AG09319 (cell line): ENCODE measurements around the gene POM121L2.
A peak's percentile ranks its signal among the peaks of the same experiment; 100 is the strongest.

ENCODE experiments used
- DNase-seq: peaks from one replicate; pipeline ENCODE4 v3.0.0-alpha.2; 2010; ENCODE audit warnings: low read depth; ENCODE audit errors: extremely low read depth
- TF ChIP-seq, protein P1 (sequence below): IDR thresholded peaks from 2 replicates; pipeline ENCODE4 v1.5.1; 2011; ENCODE audit warnings: low read depth, mild to moderate bottlenecking, inconsistent platforms, low read length, moderate library complexity

The POM121L2 gene

DNA sequence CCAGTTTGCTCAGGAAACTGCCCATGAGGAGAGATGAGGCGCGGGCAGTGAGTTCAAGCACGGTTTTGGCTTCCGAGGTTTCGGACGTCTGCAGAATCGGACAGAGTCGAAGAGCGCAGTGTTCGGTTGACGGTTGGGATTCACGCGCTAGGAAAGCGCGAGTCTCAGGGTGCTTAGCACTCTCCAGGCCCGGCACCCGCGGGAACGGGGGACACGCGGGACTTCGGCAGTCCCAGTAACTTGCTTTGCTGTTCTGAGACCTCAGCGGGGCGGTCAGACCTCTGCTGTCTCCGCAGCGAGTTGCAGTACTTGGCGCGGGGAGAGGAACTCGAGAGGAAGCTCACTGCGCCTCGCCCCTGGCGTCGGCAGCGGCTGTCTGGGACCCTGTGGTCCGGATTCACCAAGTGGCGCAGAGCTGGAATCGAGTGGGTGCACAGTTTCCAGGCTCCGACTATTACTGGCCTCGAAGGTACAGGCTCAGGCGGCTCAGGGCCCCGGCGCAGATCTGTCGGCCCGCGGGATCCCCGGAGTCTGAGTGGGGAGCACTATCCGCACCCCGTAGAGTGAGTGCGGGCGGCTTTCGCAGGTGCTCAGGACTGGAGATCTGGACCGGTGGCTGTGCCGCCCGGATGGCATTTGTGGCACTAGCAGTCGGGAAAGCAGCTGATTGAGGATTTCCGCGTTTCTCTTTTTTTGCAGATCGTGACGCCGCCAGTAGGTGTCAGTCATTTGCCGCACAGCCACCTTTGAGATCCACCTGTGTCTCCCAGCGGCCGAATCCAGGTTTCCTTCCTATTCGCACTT, at the start of gene POM121L2:
POM121L2 (minus strand) TSS at position 128 of the 804 bp plus-strand sequence; CDS start at position 25, 103 bp downstream.
- DNase-seq, result no peak
- TF ChIP-seq, protein P1, sequence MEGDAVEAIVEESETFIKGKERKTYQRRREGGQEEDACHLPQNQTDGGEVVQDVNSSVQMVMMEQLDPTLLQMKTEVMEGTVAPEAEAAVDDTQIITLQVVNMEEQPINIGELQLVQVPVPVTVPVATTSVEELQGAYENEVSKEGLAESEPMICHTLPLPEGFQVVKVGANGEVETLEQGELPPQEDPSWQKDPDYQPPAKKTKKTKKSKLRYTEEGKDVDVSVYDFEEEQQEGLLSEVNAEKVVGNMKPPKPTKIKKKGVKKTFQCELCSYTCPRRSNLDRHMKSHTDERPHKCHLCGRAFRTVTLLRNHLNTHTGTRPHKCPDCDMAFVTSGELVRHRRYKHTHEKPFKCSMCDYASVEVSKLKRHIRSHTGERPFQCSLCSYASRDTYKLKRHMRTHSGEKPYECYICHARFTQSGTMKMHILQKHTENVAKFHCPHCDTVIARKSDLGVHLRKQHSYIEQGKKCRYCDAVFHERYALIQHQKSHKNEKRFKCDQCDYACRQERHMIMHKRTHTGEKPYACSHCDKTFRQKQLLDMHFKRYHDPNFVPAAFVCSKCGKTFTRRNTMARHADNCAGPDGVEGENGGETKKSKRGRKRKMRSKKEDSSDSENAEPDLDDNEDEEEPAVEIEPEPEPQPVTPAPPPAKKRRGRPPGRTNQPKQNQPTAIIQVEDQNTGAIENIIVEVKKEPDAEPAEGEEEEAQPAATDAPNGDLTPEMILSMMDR, result peak; percentile 56

DNA sequence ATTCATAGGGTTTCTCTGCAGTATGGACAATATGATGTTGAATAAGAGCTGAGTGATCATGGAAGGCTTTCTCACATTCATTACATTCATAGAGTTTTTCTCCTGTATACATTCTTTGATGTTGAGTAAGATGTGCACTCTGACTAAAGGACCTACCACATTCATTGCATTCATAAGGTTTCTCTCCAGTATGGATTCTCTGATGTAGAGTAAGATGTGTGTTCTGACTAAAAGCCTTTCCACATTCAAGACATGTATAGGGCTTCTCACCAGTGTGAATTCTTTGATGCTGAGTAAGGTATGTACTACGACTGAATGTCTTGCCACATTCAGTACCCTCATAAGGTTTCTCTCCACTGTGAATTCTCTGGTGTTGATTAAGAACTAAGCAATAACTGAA, 47.2 kb upstream of the POM121L2 start:
- no peak for DNase-seq
- TF ChIP-seq, protein P1, result no peak

DNA sequence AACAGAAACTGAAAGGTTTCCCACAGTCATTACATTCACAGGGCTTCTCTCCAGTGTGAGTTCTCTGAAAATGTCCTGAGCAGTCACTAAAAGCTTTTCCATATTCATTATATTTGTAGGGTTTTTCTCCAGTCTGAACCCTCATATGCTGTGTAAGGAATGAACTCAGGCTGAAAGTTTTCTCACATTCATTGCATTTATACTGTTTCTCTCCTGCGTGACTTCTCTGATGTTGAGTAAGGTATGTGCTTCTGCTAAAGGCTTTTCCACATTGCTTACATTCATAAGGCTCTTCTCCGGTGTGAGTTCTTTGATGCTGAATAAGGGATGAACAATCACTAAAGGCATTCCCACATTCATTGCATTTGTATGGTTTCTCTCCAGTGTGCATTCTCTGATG, 46.7 kb upstream of the POM121L2 start:
- DNase-seq, result no peak
- TF ChIP-seq, protein P1, result no peak

DNA sequence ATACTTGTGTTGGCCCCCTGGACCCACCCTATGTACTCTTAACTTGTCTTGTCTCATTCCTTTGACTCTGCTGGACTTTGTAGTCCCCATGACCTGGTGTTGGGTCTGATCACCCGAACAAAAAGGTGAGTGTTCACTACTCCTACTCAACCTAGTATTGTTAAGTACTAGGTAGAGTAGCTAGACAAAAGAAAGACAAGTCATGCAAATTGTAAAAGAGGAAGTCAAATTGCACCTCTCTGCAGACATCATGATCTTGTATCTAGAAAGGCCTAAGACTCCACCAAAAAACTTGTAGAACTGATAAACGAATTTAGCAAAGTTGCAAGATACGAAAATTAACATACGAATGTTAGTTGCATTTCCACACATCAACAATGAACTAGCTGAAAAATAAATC, 40.8 kb upstream of the POM121L2 start:
- TF ChIP-seq, protein P1, result no peak
- no peak for DNase-seq

DNA sequence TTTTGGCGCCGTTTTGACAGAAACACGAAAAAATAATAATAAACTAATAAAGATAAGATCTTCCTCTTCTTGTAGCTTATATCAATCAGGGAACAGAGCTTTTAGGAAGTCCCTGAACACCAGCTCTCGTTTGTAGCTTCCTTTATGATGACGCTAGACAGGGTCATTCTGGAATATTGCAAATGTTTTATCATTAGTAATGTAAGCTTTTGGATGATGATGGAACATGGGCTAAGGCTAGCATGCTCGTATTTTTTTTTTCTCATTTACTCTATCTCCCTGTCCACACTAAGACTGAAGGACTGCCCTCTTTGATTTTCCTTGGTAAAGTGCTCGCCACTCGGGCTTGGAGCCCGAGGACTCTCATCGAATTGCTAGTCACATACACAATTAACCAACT, 22.1 kb upstream of the POM121L2 start:
- no peak for DNase-seq
- TF ChIP-seq, protein P1, result no peak

DNA sequence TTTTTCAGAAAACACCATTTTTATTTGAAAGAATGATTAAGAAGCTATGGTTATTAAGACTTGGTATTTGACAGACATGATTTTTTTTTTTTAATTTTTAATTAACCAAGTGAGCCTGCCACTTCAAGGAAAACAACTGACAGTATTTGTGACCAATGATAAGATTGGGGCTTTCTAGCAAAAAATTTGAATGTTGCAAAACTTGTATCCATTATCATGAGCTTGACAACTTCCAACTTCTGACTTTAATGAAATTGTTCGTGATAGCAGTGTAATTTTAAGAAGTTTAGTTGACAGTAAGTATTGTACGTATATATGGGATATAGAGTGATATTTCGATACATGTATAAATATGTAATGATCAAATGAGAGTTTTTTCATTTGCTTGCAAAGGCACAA, 21.6 kb upstream of the POM121L2 start:
- no peak for DNase-seq
- TF ChIP-seq, protein P1, result no peak
